ENCODE data around the gene TMEM178B. TPM values are rescaled to one million over a fixed set of nuclear protein-coding genes. Genes with fewer than 3 reads are reported as not detected.

The TMEM178B gene
- total and polyA plus RNA-seq, 2 donors (not counting 1 experiment from before 2014, with no cell fraction given), result 0.28 to 0.96 TPM

DNA sequence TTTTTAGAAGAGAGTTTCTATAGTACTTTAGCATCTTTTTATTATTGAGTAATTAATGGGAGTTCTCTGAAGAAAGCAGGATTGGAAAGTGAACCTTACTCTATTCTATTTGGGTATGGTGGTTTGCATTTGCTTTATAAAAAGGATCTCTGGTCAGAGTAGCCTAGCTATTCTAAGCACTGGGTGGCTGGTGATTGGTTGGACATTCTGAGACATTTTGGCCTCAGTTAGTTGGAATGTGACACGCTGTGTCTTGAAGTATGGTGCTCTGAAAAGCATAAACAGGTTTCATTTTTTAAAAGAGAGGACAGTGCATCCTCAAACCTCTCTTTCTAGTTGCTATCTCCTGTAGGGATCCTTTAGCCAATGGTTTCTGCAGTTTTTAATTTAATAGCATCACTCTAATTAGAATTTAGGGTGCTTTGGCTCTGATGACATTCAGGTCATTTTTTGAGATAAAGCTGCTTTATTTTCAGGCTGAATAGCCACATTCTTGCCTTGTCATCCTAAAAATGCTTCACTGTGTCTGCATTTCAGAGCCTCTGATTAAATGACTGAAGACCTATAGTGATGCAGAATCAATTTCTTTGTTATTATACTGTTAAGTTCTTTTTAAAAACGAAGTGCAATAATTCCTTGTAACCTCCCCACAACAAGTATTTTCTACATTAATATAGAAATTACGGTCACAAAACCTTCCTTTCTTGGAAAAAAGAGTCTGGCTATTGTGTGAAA is 20.6 kb downstream of the TMEM178B start:
- Histone ChIP-seq H3K79me2 (ENCODE audit: control insufficient read depth, insufficient read depth, low read length) (no peaks in the 10 kb centered on the region), H3K9ac (ENCODE audit: low read length) (no peak overlapping the region), H3K36me3 (replicated peaks in 1 of 2; ENCODE audit: control extremely low read depth in 1 of 2, control insufficient read depth in 1 of 2, extremely low read depth in 1 of 2, insufficient read depth in 2 of 2, low read length in 1 of 2) (no peaks in the 10 kb centered on the region), H3K9me3 (ENCODE audit: control extremely low read depth in 1 of 3, control insufficient read depth in 2 of 3, insufficient read depth in 1 of 3, low read length in 2 of 3) (no peaks in the 10 kb centered on the region), H4K20me1 (ENCODE audit: control insufficient read depth, insufficient read depth, low read length, poor library complexity, severe bottlenecking) (no peaks in the 10 kb centered on the region), H3K4me3 (ENCODE audit: control extremely low read depth in 1 of 5, extremely low read depth in 1 of 5, insufficient read depth in 1 of 5, low read depth in 2 of 5, low read length in 4 of 5) (no peak overlapping the region), H2AFZ (ENCODE audit: insufficient read depth, low read depth, low read length, poor library complexity, severe bottlenecking) (no peak overlapping the region), H3K27me3 (replicated peaks in 1 of 4; ENCODE audit: control extremely low read depth in 1 of 4, control insufficient read depth in 3 of 4, insufficient read depth in 4 of 4, low read length in 3 of 4) (peaks cover 0 to 4% (median 0%) of the 10 kb centered on the region in 4 experiments), H3K27ac (ENCODE audit: low read length in 2 of 2) (no peak overlapping the region), H3K4me1 (ENCODE audit: control insufficient read depth in 2 of 2, insufficient read depth in 2 of 2, low read length in 2 of 2) (no peaks in the 10 kb centered on the region), H3K4me2 (replicated peaks; ENCODE audit: low read depth, low read length, poor library complexity, severe bottlenecking) (no peak overlapping the region)
- intact Hi-C loops (cut with micrococcal nuclease), result no loop called here
- TF ChIP-seq CTCF (IDR thresholded peaks at IDR 0.05) (no peak), EZH2 (IDR thresholded peaks at IDR 0.05; ENCODE audit: borderline replicate concordance, insufficient read depth, low read depth, low read length, poor library complexity, severe bottlenecking) (no peak)
- no peaks in the 10 kb centered on the region for H3K4me1 Mint-ChIP-seq
- DNase-seq (no peak), ATAC-seq (ENCODE audit: low read depth) (no peak)
- no peak overlapping the region for H3K4me3 Mint-ChIP-seq
- H3K27ac Mint-ChIP-seq, result no peak overlapping the region
- POLR2A ChIA-PET, result no interaction called here
- CTCF ChIA-PET, result no interaction called here
- no peaks in the 10 kb centered on the region for H3K9me3 Mint-ChIP-seq (ENCODE audit: insufficient read depth)
- peaks cover 8% of the 10 kb centered on the region for H3K27me3 Mint-ChIP-seq
- no CpG with 5 or more reads among the region's 3 CpGs for WGBS (ENCODE audit: insufficient coverage)

- Histone ChIP-seq H3K9ac (ENCODE audit: low read length) (no peak overlapping the region), H3K4me3 (ENCODE audit: control extremely low read depth in 1 of 5, extremely low read depth in 1 of 5, insufficient read depth in 1 of 5, low read depth in 2 of 5, low read length in 4 of 5) (no peak overlapping the region), H3K27ac (ENCODE audit: low read length in 2 of 2) (no peak overlapping the region), H3K36me3 (replicated peaks in 1 of 2; ENCODE audit: control extremely low read depth in 1 of 2, control insufficient read depth in 1 of 2, extremely low read depth in 1 of 2, insufficient read depth in 2 of 2, low read length in 1 of 2) (no peaks in the 10 kb centered on the region), H3K4me1 (ENCODE audit: control insufficient read depth in 2 of 2, insufficient read depth in 2 of 2, low read length in 2 of 2) (no peaks in the 10 kb centered on the region), H3K9me3 (ENCODE audit: control extremely low read depth in 1 of 3, control insufficient read depth in 2 of 3, insufficient read depth in 1 of 3, low read length in 2 of 3) (no peaks in the 10 kb centered on the region), H2AFZ (ENCODE audit: insufficient read depth, low read depth, low read length, poor library complexity, severe bottlenecking) (no peak overlapping the region), H3K4me2 (replicated peaks; ENCODE audit: low read depth, low read length, poor library complexity, severe bottlenecking) (no peak overlapping the region), H3K27me3 (replicated peaks in 1 of 4; ENCODE audit: control extremely low read depth in 1 of 4, control insufficient read depth in 3 of 4, insufficient read depth in 4 of 4, low read length in 3 of 4) (no peaks in the 10 kb centered on the region), H3K79me2 (ENCODE audit: control insufficient read depth, insufficient read depth, low read length) (no peaks in the 10 kb centered on the region), H4K20me1 (ENCODE audit: control insufficient read depth, insufficient read depth, low read length, poor library complexity, severe bottlenecking) (no peaks in the 10 kb centered on the region)
- TF ChIP-seq CTCF (IDR thresholded peaks at IDR 0.05) (no peak), EZH2 (IDR thresholded peaks at IDR 0.05; ENCODE audit: borderline replicate concordance, insufficient read depth, low read depth, low read length, poor library complexity, severe bottlenecking) (no peak)
- H3K4me1 Mint-ChIP-seq, result no peaks in the 10 kb centered on the region
- CTCF ChIA-PET, result no interaction called here
- H3K9me3 Mint-ChIP-seq (ENCODE audit: insufficient read depth), result no peaks in the 10 kb centered on the region
- no peak for ATAC-seq (ENCODE audit: low read depth)
- intact Hi-C loops (cut with micrococcal nuclease), result no loop called here
- peaks cover 14% of the 10 kb centered on the region for H3K27me3 Mint-ChIP-seq
- POLR2A ChIA-PET, result interaction anchor here (0.7 kb wide), 1 partner anchor 470 kb away, joined by 12 read pairs; no protein-coding TSS in a partner anchor
- DNase-seq, result no peak
- H3K4me3 Mint-ChIP-seq, result no peak overlapping the region
- WGBS (ENCODE audit: insufficient coverage), result 79% methylated on average over 4 of the region's 4 CpGs
- no peak overlapping the region for H3K27ac Mint-ChIP-seq
These were observed 23.6 kb downstream of the TMEM178B start for GRCh38 chr7:141097430-141097829.

Measured in B cell (primary cell).